ENCODE data around the gene CNIH1.

The CNIH1 gene

DNA sequence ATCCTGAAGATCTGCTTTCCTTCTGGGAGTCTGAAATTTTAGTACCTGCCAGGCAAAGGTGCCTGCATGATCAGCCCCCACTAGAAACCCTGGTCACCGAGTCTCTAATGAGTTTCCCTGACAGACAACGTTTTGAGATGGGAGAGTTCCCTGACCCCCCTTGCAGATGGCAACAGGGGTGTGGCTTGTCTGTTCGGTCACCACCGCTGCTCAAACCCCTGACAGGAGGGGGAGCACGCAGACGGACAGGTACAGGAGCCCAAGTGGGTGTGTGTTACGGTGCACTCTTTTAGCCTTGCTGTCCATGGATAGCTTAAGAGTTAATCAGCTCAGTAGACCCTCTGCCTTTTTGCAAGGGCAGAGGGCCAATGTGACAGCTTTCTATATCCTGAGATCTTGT lies 63.7 kb downstream of the CNIH1 start:
- no peak for DNase-seq

DNA sequence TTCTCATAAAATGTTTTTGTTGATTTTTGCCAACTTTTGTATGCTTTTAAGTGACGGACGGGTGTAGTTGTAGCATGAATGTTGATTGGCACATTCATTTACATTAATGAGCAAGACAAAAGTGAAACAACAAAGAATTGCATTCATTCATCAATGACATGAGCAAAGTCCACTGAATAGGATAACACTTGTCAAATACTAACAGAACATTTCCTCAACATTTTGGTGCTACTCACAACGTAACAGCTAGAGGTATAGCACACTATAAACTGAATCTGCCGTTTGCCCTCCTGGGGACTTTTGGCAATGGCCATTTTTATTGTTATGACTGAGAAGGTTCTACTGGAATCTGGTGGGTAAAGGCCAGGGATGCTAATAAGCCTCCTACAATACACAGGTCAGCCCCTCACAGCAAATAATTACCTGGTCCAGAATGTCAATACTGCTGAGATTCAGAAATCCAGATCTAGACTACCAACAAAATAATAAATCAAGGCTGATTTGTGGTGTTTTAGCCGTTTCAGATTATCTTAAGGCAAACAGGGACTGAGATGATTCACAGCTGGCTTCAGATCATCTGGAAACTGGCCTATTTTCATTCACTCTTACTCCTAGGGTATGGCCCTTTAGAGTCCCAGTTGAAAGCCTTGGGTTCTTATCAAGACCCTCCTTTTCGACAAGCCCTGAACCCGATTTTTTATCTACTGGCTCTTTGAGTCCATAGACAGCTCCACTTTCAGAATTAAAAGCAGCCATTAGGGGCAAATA lies 66.9 kb downstream of the CNIH1 start:
- DNase-seq, result no peak

Data from cortex of kidney (tissue), 1 donor.